Stimulated activated CD8-positive, alpha-beta memory T cell treated with anti-CD3 and anti-CD28 coated beads, Interleukin-15, amount 100 ng/mL, for 24 hours (primary cell): ENCODE data around the gene DGKD.
"Not testable (repeated sequence)": the region's sequence is repeated elsewhere in the genome, so short reads cannot be mapped to it uniquely, and the experiment has no call there.

ENCODE experiments used
- DNase-seq: peaks from one replicate; pipeline ENCODE4 v3.0.0-alpha.2; 2020; ENCODE audit warnings: low read depth

DGKD gene

GRCh38 chr2:233353769-233354499 lies at the start of gene DGKD:
DGKD (plus strand) TSS chr2:233354494; CDS start chr2:233354519, 25 bp downstream.
- peak; percentile 80 for DNase-seq

GRCh38 chr2:233307565-233307964 lies 46.7 kb upstream of the DGKD start, which contains the start of gene SAG:
SAG (plus strand) TSS chr2:233307816; CDS start chr2:233309190, 1,374 bp downstream.
- DNase-seq = no peak

GRCh38 chr2:233311241-233311926 lies 42.9 kb upstream of the DGKD start:
- no peak for DNase-seq

GRCh38 chr2:233312874-233313273 lies 41.4 kb upstream of the DGKD start:
- no peak for DNase-seq

GRCh38 chr2:233314180-233314925 lies 39.9 kb upstream of the DGKD start:
- no peak for DNase-seq

- DNase-seq = no peak
Measured at GRCh38 chr2:233317196-233317943, 36.9 kb upstream of the DGKD start.

- no peak for DNase-seq
Measured at GRCh38 chr2:233319256-233319655, 35.0 kb upstream of the DGKD start.

GRCh38 chr2:233320470-233320869 lies 33.8 kb upstream of the DGKD start:
- no peak for DNase-seq

- DNase-seq = no peak
Measured at GRCh38 chr2:233321166-233321565, 33.1 kb upstream of the DGKD start.

GRCh38 chr2:233323851-233324250 lies 30.4 kb upstream of the DGKD start:
- DNase-seq = no peak

GRCh38 chr2:233325256-233325655 lies 29.0 kb upstream of the DGKD start:
- no peak for DNase-seq

- DNase-seq = no peak
Measured at GRCh38 chr2:233325814-233326213, 28.5 kb upstream of the DGKD start.

- no peak for DNase-seq
Measured at GRCh38 chr2:233326500-233326899, 27.8 kb upstream of the DGKD start.

GRCh38 chr2:233328922-233329321 lies 25.4 kb upstream of the DGKD start:
- DNase-seq = no peak

GRCh38 chr2:233329489-233330135 lies 24.7 kb upstream of the DGKD start:
- no peak for DNase-seq

GRCh38 chr2:233331536-233331935 lies 22.8 kb upstream of the DGKD start:
- DNase-seq = peak; percentile 34

- DNase-seq = no peak
Measured at GRCh38 chr2:233332125-233332524, 22.2 kb upstream of the DGKD start.

GRCh38 chr2:233334915-233335314 lies 19.4 kb upstream of the DGKD start:
- no peak for DNase-seq

- not testable (repeated sequence) for DNase-seq
Measured at GRCh38 chr2:233336091-233336490, 18.2 kb upstream of the DGKD start.

GRCh38 chr2:233336541-233336940 lies 17.8 kb upstream of the DGKD start:
- DNase-seq = no peak

GRCh38 chr2:233338046-233338445 lies 16.2 kb upstream of the DGKD start:
- DNase-seq = no peak
